ENCODE data around the gene TCTN1.

- TF ChIP-seq CTCF (IDR thresholded peaks at IDR 0.05; ENCODE audit: extremely low read depth in 1 of 2, insufficient read depth in 1 of 2, low read depth in 1 of 2, low read length in 2 of 2), result no peak
- TF ChIP-seq JUN (IDR thresholded peaks at IDR 0.05; ENCODE audit: borderline replicate concordance, insufficient read depth, insufficient read length, low read depth), result no peak
- no peak for TF ChIP-seq POLR2A (IDR thresholded peaks at IDR 0.05; ENCODE audit: low read depth, low read length)
- TF ChIP-seq EZH2 (IDR thresholded peaks at IDR 0.05; ENCODE audit: borderline replicate concordance, low read depth, low read length, severe bottlenecking), result no peak
- TF ChIP-seq MYC (IDR thresholded peaks at IDR 0.05; ENCODE audit: low read depth, low read length), result no peak
- TF ChIP-seq POLR2AphosphoS5 (IDR thresholded peaks at IDR 0.05; ENCODE audit: insufficient read depth, low read depth, low read length), result no peak
- TF ChIP-seq, protein P1, sequence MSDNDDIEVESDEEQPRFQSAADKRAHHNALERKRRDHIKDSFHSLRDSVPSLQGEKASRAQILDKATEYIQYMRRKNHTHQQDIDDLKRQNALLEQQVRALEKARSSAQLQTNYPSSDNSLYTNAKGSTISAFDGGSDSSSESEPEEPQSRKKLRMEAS (IDR thresholded peaks at IDR 0.05; ENCODE audit: insufficient read depth, insufficient read length), result no peak
- TF ChIP-seq FOS (IDR thresholded peaks at IDR 0.05; ENCODE audit: borderline replicate concordance, insufficient read depth, low read length), result no peak
- TF ChIP-seq GATA2 (IDR thresholded peaks at IDR 0.05; ENCODE audit: insufficient read depth, insufficient read length, low read depth, low read length), result no peak
Observed at GRCh38 chr12:110647631-110648040, 33.7 kb downstream of the TCTN1 start.
